Mesodermal cell (in vitro differentiated cells): ENCODE data around the gene HDAC4.

Source experiments
- H3K27ac ChIP-seq: 2 replicates; pipeline ENCODE4 v1.7.0; 2013; ENCODE audit warnings: mild to moderate bottlenecking, low read depth, low read length, moderate library complexity; ENCODE audit not compliant: severe bottlenecking
- H3K36me3 ChIP-seq: 2 replicates; pipeline ENCODE4 v1.7.1; 2013; ENCODE audit warnings: mild to moderate bottlenecking, low read length, moderate library complexity; ENCODE audit not compliant: control insufficient read depth, insufficient read depth
- H3K4me1 ChIP-seq: one replicate; pipeline ENCODE4 v1.7.1; 2013; ENCODE audit warnings: mild to moderate bottlenecking, low read length; ENCODE audit not compliant: insufficient read depth, control insufficient read depth, poor library complexity, severe bottlenecking
- H3K4me3 ChIP-seq: 2 replicates; pipeline ENCODE4 v1.7.0; 2013; ENCODE audit warnings: low read length, control low read depth, mild to moderate bottlenecking; ENCODE audit not compliant: insufficient read depth, poor library complexity, severe bottlenecking; ENCODE audit errors: extremely low read depth
- H3K9me3 ChIP-seq: 2 replicates; pipeline ENCODE4 v1.7.1; 2013; ENCODE audit warnings: mild to moderate bottlenecking, low read length, moderate library complexity; ENCODE audit not compliant: control insufficient read depth
- WGBS, 2 experiments: methylation state at CpG; one replicate each; pipeline ENCODE4 v1.1.5; 2013; ENCODE audit warnings: missing lambda C conversion rate in 2 of 2; ENCODE audit not compliant: insufficient coverage in 2 of 2; 5-methylcytosine and 5-hydroxymethylcytosine counted together

The HDAC4 gene

GRCh38 chr2:239081622-239082021 lies 319.2 kb downstream of the HDAC4 start:
- 88 to 91% methylated on average over 8 to 18 of the region's 18 CpGs for WGBS, 2 experiments
- Histone ChIP-seq H3K27ac (no peak overlapping the region), H3K4me3 (no peak overlapping the region), H3K9me3 (no peaks in the 10 kb centered on the region), H3K36me3 (peaks cover 10% of the 10 kb centered on the region), H3K4me1 (peaks cover 1% of the 10 kb centered on the region)

GRCh38 chr2:239081046-239081445 lies 319.8 kb downstream of the HDAC4 start:
- H3K9me3 ChIP-seq: no peaks in the 10 kb centered on the region
- WGBS, 2 experiments: 93 to 96% methylated on average over 19 of the region's 19 CpGs
- H3K4me3 ChIP-seq: no peak overlapping the region
- H3K4me1 ChIP-seq: no peaks in the 10 kb centered on the region
- H3K27ac ChIP-seq: no peak overlapping the region
- peaks cover 10% of the 10 kb centered on the region for H3K36me3 ChIP-seq

GRCh38 chr2:239079671-239080294 lies 321.0 kb downstream of the HDAC4 start:
- no peak overlapping the region for H3K4me3 ChIP-seq
- no peaks in the 10 kb centered on the region for H3K4me1 ChIP-seq
- no peaks in the 10 kb centered on the region for H3K9me3 ChIP-seq
- 73 to 85% methylated on average over 11 to 14 of the region's 16 CpGs for WGBS, 2 experiments
- peaks cover 10% of the 10 kb centered on the region for H3K36me3 ChIP-seq
- H3K27ac ChIP-seq: no peak overlapping the region

GRCh38 chr2:239078128-239078924 lies 322.5 kb downstream of the HDAC4 start:
- 91 to 94% methylated on average over 21 of the region's 25 CpGs for WGBS, 2 experiments
- Histone ChIP-seq H3K9me3 (no peaks in the 10 kb centered on the region), H3K27ac (no peak overlapping the region), H3K4me1 (no peaks in the 10 kb centered on the region), H3K36me3 (peaks cover 10% of the 10 kb centered on the region), H3K4me3 (no peak overlapping the region)

GRCh38 chr2:239077260-239077659 lies 323.6 kb downstream of the HDAC4 start:
- Histone ChIP-seq H3K36me3 (peaks cover 10% of the 10 kb centered on the region), H3K27ac (no peak overlapping the region), H3K9me3 (no peaks in the 10 kb centered on the region), H3K4me3 (no peak overlapping the region), H3K4me1 (no peaks in the 10 kb centered on the region)
- WGBS, 2 experiments: 88 to 97% methylated on average over 9 to 11 of the region's 15 CpGs

- Histone ChIP-seq H3K27ac (no peak overlapping the region), H3K4me1 (no peaks in the 10 kb centered on the region), H3K9me3 (no peaks in the 10 kb centered on the region), H3K36me3 (peaks cover 10% of the 10 kb centered on the region), H3K4me3 (no peak overlapping the region)
- 87 to 88% methylated on average over 26 to 27 of the region's 27 CpGs for WGBS, 2 experiments
Measured at GRCh38 chr2:239075918-239076758, 324.7 kb downstream of the HDAC4 start.

- H3K9me3 ChIP-seq: no peaks in the 10 kb centered on the region
- WGBS, 2 experiments: 92 to 94% methylated on average over 11 to 13 of the region's 18 CpGs
- H3K27ac ChIP-seq: no peak overlapping the region
- no peaks in the 10 kb centered on the region for H3K4me1 ChIP-seq
- peaks cover 8% of the 10 kb centered on the region for H3K36me3 ChIP-seq
- H3K4me3 ChIP-seq: no peak overlapping the region
Measured at GRCh38 chr2:239073745-239074530, 326.9 kb downstream of the HDAC4 start.

- Histone ChIP-seq H3K9me3 (no peaks in the 10 kb centered on the region), H3K4me3 (no peak overlapping the region), H3K36me3 (peaks cover 8% of the 10 kb centered on the region), H3K4me1 (no peaks in the 10 kb centered on the region), H3K27ac (no peak overlapping the region)
- 93 to 97% methylated on average over 12 of the region's 12 CpGs for WGBS, 2 experiments
Measured at GRCh38 chr2:239073270-239073669, 327.6 kb downstream of the HDAC4 start.

GRCh38 chr2:239072786-239073185 lies 328.0 kb downstream of the HDAC4 start:
- WGBS, 2 experiments: 97% methylated on average over 14 of the region's 14 CpGs
- H3K9me3 ChIP-seq: no peaks in the 10 kb centered on the region
- H3K4me1 ChIP-seq: no peaks in the 10 kb centered on the region
- no peak overlapping the region for H3K27ac ChIP-seq
- H3K36me3 ChIP-seq: peaks cover 8% of the 10 kb centered on the region
- no peak overlapping the region for H3K4me3 ChIP-seq

GRCh38 chr2:239070466-239070865 lies 330.4 kb downstream of the HDAC4 start:
- peaks cover 6% of the 10 kb centered on the region for H3K36me3 ChIP-seq

More at GRCh38 chr2:239070466-239070865, 330.4 kb downstream of the HDAC4 start:
- H3K4me1 ChIP-seq: no peaks in the 10 kb centered on the region
- 100% methylated on average over 1 to 2 of the region's 9 CpGs for WGBS, 2 experiments
- no peak overlapping the region for H3K4me3 ChIP-seq
- H3K27ac ChIP-seq: no peak overlapping the region
- no peaks in the 10 kb centered on the region for H3K9me3 ChIP-seq
